ENCODE results near the gene UNC93B1.

UNC93B1 gene

DNA sequence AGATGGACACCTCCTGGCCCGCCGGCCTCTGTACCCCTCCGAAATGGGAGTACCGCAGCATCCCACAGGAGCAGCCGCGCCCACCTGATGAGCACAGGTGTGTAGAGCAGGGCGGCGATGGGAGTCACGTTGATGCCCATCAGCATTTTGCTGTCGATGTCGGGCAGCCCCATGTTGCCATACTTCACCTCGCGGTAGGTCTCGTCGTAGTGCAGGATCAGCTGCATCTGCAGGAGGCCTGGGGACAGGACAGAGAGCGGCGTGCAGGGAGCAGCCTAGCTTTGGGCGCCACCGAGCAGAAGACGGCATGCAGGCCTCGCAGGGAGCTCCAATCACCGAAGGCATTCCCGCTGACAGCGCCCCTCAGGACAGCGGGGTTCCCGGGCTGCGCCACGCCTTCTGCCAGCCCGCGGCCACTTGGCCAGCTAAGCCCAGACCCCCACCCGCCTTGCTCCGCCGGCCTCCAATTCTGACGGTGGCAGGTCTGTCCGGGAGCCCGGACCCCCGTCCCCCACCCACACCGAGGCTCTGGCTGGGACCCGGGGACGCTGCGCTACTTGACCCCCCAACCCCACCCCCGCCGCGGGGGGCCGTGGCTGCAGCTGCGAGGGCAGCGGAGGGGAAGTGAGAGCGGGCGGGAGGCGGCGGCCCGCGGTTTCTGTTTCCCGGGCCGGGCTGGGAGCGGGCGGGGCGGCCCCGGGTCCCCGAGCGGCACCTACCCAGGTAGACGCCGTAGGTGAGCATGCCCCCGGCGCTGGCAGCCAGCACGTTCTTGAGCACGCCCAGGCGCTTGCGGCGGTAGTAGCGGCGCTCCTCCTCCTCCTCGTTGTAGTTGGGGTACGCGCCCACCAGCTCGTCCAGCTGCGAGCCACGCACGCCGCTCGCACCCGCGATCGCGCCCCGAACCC, 705 bp downstream of the UNC93B1 start:
- no peak overlapping the region for H3K4me2 ChIP-seq (ENCODE audit: low read depth, low read length, poor library complexity, severe bottlenecking)
- no peak for TF ChIP-seq EZH2phosphoT487 (IDR thresholded peaks at IDR 0.05; ENCODE audit: borderline replicate concordance)
- TF ChIP-seq, protein P1, sequence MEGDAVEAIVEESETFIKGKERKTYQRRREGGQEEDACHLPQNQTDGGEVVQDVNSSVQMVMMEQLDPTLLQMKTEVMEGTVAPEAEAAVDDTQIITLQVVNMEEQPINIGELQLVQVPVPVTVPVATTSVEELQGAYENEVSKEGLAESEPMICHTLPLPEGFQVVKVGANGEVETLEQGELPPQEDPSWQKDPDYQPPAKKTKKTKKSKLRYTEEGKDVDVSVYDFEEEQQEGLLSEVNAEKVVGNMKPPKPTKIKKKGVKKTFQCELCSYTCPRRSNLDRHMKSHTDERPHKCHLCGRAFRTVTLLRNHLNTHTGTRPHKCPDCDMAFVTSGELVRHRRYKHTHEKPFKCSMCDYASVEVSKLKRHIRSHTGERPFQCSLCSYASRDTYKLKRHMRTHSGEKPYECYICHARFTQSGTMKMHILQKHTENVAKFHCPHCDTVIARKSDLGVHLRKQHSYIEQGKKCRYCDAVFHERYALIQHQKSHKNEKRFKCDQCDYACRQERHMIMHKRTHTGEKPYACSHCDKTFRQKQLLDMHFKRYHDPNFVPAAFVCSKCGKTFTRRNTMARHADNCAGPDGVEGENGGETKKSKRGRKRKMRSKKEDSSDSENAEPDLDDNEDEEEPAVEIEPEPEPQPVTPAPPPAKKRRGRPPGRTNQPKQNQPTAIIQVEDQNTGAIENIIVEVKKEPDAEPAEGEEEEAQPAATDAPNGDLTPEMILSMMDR (conservative IDR thresholded peaks at IDR 0.05; ENCODE audit: low read length) = no peak
- no peaks in the 10 kb centered on the region for H3K79me2 ChIP-seq (ENCODE audit: insufficient read depth, low read length)
- H4K20me1 ChIP-seq (ENCODE audit: insufficient read depth, low read length, poor library complexity, severe bottlenecking) = no peaks in the 10 kb centered on the region
- no peaks in the 10 kb centered on the region for H3K9me2 ChIP-seq (replicated peaks; ENCODE audit: low read depth, low read length)
- peaks cover 18% of the 10 kb centered on the region for H3K4me1 ChIP-seq (ENCODE audit: insufficient read depth, low read length, poor library complexity, severe bottlenecking)
- H3K27me3 ChIP-seq (ENCODE audit: insufficient read depth, low read length, poor library complexity, severe bottlenecking) = no peaks in the 10 kb centered on the region
- no peaks in the 10 kb centered on the region for H3K9me3 ChIP-seq (ENCODE audit: insufficient read depth, low read depth, low read length)
- no peak overlapping the region for H2AFZ ChIP-seq (ENCODE audit: low read length)
- no peaks in the 10 kb centered on the region for H3K36me3 ChIP-seq (ENCODE audit: insufficient read depth, low read length)
- H3K4me3 ChIP-seq (ENCODE audit: low read length, poor library complexity, severe bottlenecking) = no peak overlapping the region
- H3F3A ChIP-seq (ENCODE audit: low read depth) = no peaks in the 10 kb centered on the region
- H3K9ac ChIP-seq (ENCODE audit: low read depth, low read length, poor library complexity, severe bottlenecking) = no peak overlapping the region

DNA sequence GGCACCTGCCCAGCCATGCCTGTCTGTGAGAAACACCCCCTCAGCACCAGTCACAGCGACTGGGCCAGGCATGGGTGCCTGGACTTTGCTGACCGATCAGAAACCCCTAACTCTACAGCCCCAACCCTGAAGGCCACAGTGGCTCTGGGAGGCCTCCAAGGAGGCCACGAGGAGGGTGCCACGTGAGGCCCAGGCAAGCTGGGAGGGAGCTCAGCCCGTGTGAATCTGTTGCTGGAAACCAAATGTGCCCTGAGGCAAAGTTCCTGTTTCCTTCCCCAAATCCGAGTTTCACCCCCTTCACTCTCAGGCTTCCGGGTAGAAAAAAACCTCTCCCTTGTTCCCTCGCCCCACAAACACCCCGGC, 1.3 kb downstream of the UNC93B1 start:
- peaks cover 24% of the 10 kb centered on the region for H3K4me1 ChIP-seq (ENCODE audit: insufficient read depth, low read length, poor library complexity, severe bottlenecking)
- no peaks in the 10 kb centered on the region for H3F3A ChIP-seq (ENCODE audit: low read depth)
- H3K9me3 ChIP-seq (ENCODE audit: insufficient read depth, low read depth, low read length) = no peaks in the 10 kb centered on the region
- H3K9me2 ChIP-seq (replicated peaks; ENCODE audit: low read depth, low read length) = no peaks in the 10 kb centered on the region
- no peak overlapping the region for H2AFZ ChIP-seq (ENCODE audit: low read length)
- TF ChIP-seq, protein P1 (conservative IDR thresholded peaks at IDR 0.05; ENCODE audit: low read length) = no peak
- no peak for TF ChIP-seq EZH2phosphoT487 (IDR thresholded peaks at IDR 0.05; ENCODE audit: borderline replicate concordance)
- H3K27me3 ChIP-seq (ENCODE audit: insufficient read depth, low read length, poor library complexity, severe bottlenecking) = no peaks in the 10 kb centered on the region
- H3K36me3 ChIP-seq (ENCODE audit: insufficient read depth, low read length) = no peaks in the 10 kb centered on the region
- H3K4me2 ChIP-seq (ENCODE audit: low read depth, low read length, poor library complexity, severe bottlenecking) = no peak overlapping the region
- H3K79me2 ChIP-seq (ENCODE audit: insufficient read depth, low read length) = no peaks in the 10 kb centered on the region
- H4K20me1 ChIP-seq (ENCODE audit: insufficient read depth, low read length, poor library complexity, severe bottlenecking) = no peaks in the 10 kb centered on the region
- H3K9ac ChIP-seq (ENCODE audit: low read depth, low read length, poor library complexity, severe bottlenecking) = no peak overlapping the region
- no peak overlapping the region for H3K4me3 ChIP-seq (ENCODE audit: low read length, poor library complexity, severe bottlenecking)

DNA sequence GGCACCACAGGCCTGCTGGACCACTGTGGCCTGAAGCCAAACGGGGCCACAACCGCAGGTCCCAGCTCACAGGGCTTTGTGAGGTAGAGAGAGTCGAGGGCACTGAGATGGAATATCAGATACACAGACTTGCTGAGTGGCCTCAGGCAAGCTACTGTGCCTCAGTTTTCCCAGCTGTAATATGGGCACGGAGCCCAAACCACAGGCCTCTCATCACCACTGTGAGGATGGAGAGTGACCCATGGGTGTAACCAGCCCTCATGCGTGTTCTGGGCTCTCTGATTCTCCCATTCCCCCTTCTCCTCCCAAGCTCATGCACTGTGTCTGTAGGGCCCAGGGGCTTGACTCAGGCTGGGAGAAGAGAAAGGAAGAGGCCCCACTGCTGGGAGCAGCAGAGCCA, 4.2 kb downstream of the UNC93B1 start:
- Histone ChIP-seq H3K27me3 (ENCODE audit: insufficient read depth, low read length, poor library complexity, severe bottlenecking) (no peaks in the 10 kb centered on the region), H3K9me3 (ENCODE audit: insufficient read depth, low read depth, low read length) (no peaks in the 10 kb centered on the region), H3F3A (ENCODE audit: low read depth) (no peaks in the 10 kb centered on the region), H3K36me3 (ENCODE audit: insufficient read depth, low read length) (no peaks in the 10 kb centered on the region), H3K9ac (ENCODE audit: low read depth, low read length, poor library complexity, severe bottlenecking) (no peak overlapping the region), H3K4me1 (ENCODE audit: insufficient read depth, low read length, poor library complexity, severe bottlenecking) (peaks cover 29% of the 10 kb centered on the region), H4K20me1 (ENCODE audit: insufficient read depth, low read length, poor library complexity, severe bottlenecking) (no peaks in the 10 kb centered on the region), H3K9me2 (replicated peaks; ENCODE audit: low read depth, low read length) (no peaks in the 10 kb centered on the region), H3K4me3 (ENCODE audit: low read length, poor library complexity, severe bottlenecking) (no peak overlapping the region), H3K79me2 (ENCODE audit: insufficient read depth, low read length) (no peaks in the 10 kb centered on the region), H3K4me2 (ENCODE audit: low read depth, low read length, poor library complexity, severe bottlenecking) (no peak overlapping the region), H2AFZ (ENCODE audit: low read length) (no peak overlapping the region)
- TF ChIP-seq EZH2phosphoT487 (IDR thresholded peaks at IDR 0.05; ENCODE audit: borderline replicate concordance) = no peak
- TF ChIP-seq, protein P1 (conservative IDR thresholded peaks at IDR 0.05; ENCODE audit: low read length) = no peak

All from Loucy (cell line).